ENCODE data around the gene LRRC71. TPM values are rescaled to one million over a fixed set of nuclear protein-coding genes. Genes with fewer than 3 reads are reported as not detected.

The LRRC71 gene
- total RNA-seq, 1 donor from 2014 or later: 0.17 TPM

- no peak for ATAC-seq
- intact Hi-C loops (cut with micrococcal nuclease): no loop called here
- DNase-seq: no peak
These were observed 41.3 kb downstream of the LRRC71 start for GRCh38 chr1:156961709-156962108.

- intact Hi-C loops (cut with micrococcal nuclease): no loop called here
- no peak for DNase-seq
These were observed 43.2 kb downstream of the LRRC71 start for GRCh38 chr1:156963621-156964020.

GRCh38 chr1:156964441-156964840 lies 44.0 kb downstream of the LRRC71 start:
- intact Hi-C loops (cut with micrococcal nuclease): no loop called here
- no peak for DNase-seq
- ATAC-seq: no peak

More at GRCh38 chr1:156963621-156964020, 43.2 kb downstream of the LRRC71 start:
- peak; percentile 59 for ATAC-seq

- intact Hi-C loops (cut with micrococcal nuclease): no loop called here
- DNase-seq: no peak
- ATAC-seq: no peak
These were observed 49.1 kb downstream of the LRRC71 start for GRCh38 chr1:156969496-156969895.

- intact Hi-C loops (cut with micrococcal nuclease): no loop called here
These were observed 49.6 kb downstream of the LRRC71 start for GRCh38 chr1:156970017-156970416.

GRCh38 chr1:156973417-156973816 lies 53.0 kb downstream of the LRRC71 start:
- intact Hi-C loops (cut with micrococcal nuclease): no loop called here
- ATAC-seq: no peak
- no peak for DNase-seq

More at GRCh38 chr1:156970017-156970416, 49.6 kb downstream of the LRRC71 start:
- no peak for DNase-seq
- no peak for ATAC-seq

- ATAC-seq (no peak), DNase-seq (no peak)
- intact Hi-C loops (cut with micrococcal nuclease): no loop called here
These were observed 54.7 kb downstream of the LRRC71 start for GRCh38 chr1:156975084-156975483.

GRCh38 chr1:156980551-156980950 lies 60.1 kb downstream of the LRRC71 start:
- DNase-seq (no peak), ATAC-seq (peak; percentile 62)
- intact Hi-C loops (cut with micrococcal nuclease): loop anchor here (5.0 kb wide), 1 partner anchor 92 kb away; no protein-coding TSS in a partner anchor

Small RNA genes lying within 50 kb of the gene (microRNA-seq; reads per million reads assigned to microRNA genes)
- not detected for gene MIR765 (ENCODE audit: borderline number of aligned reads)

Other genes with a start within 250 kb of the LRRC71 start
- gene NES, start 243.2 kb upstream of the LRRC71 start, total RNA-seq: 94.7 TPM
- gene CRABP2, start 215.0 kb upstream of the LRRC71 start, total RNA-seq: 0.74 TPM
- gene METTL25B, start 192.2 kb upstream of the LRRC71 start, total RNA-seq: 14.7 TPM
- gene ISG20L2, start 191.9 kb upstream of the LRRC71 start, total RNA-seq: 12.0 TPM
- 96.1 TPM for gene MRPL24, start 179.5 kb upstream of the LRRC71 start, total RNA-seq
- 185 TPM for gene HDGF, start 169.0 kb upstream of the LRRC71 start, total RNA-seq
- 41.3 TPM for gene PRCC, start 153.1 kb upstream of the LRRC71 start, total RNA-seq
- gene SH2D2A, start 103.8 kb upstream of the LRRC71 start, total RNA-seq: 1.0 TPM
- gene INSRR, start 61.5 kb upstream of the LRRC71 start, total RNA-seq: 0.72 TPM
- 0.69 TPM for gene NTRK1, start 59.8 kb upstream of the LRRC71 start, total RNA-seq
- 8.2 TPM for gene PEAR1, start 26.9 kb upstream of the LRRC71 start, total RNA-seq
- 28.8 TPM for gene ARHGEF11, start 125.1 kb downstream of the LRRC71 start, total RNA-seq
- gene ETV3L, start 179.2 kb downstream of the LRRC71 start, total RNA-seq: not detected
- gene ETV3, start 217.8 kb downstream of the LRRC71 start, total RNA-seq: 16.8 TPM